Measurements from ENCODE around the gene IQSEC1.
A peak's percentile ranks its signal among the peaks of the same experiment; 100 is the strongest.

Gene IQSEC1

DNA sequence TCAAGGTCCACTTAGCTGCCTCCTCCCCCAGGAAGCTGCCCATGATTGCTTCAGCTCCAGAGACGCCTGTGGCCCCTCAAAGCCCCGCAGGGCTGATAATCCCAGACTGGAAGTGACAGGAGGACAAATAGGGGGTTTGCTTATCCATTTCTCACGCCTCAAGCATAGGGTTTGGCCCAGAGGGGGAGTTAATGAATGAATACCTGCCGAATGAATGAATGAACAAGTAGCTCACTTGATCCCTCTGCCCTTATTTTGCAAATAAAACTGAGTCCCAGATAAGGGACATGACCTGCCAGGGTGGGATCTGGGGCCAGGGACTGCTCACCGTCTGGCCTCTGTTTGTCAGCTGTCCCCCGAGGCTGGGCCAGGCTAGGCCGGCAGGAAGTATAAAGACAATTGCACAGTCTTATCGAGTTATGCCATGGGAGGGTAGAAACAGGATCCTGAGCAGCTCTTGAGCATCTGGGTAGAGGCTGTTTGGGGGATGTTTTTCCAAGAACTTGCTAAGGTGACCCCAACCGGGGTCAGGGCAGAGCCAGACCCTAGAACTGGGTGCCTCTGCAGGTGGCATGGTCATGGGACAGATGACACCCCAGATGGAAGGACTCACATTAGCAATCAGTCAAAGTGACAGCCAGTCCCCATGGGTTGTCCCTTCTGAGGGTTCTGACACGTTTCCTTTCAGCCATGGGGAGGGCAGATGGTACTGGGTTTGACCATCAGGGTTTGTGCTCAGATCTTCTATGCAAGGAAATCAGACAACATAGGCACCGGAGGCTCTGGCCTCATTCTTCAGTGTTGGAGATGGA lies 45.0 kb downstream of the IQSEC1 start:
- Histone ChIP-seq H3K9me3 (replicated peaks in 1 of 2; ENCODE audit: control insufficient read depth in 2 of 2, insufficient read depth in 1 of 2, low read depth in 1 of 2, low read length in 2 of 2) (no peaks in the 10 kb centered on the region), H3K4ac (ENCODE audit: low read length) (no peak overlapping the region), H3K27me3 (ENCODE audit: control insufficient read depth in 3 of 3, insufficient read depth in 3 of 3, low read depth in 1 of 3, low read length in 3 of 3) (no peaks in the 10 kb centered on the region), H2BK12ac (ENCODE audit: low read length) (no peak overlapping the region), H3K36me3 (replicated peaks in 1 of 2; ENCODE audit: control insufficient read depth in 2 of 2, insufficient read depth in 2 of 2, low read length in 2 of 2) (no peaks in the 10 kb centered on the region), H2AK5ac (ENCODE audit: low read depth, low read length) (no peak overlapping the region), H3K4me1 (ENCODE audit: control insufficient read depth in 2 of 2, insufficient read depth in 1 of 2, low read depth in 1 of 2, low read length in 2 of 2) (peaks cover 6 to 12% of the 10 kb centered on the region in 2 donors), H4K8ac (ENCODE audit: low read depth, low read length) (no peak overlapping the region), H3K23ac (ENCODE audit: low read depth, low read length, poor library complexity) (no peak overlapping the region), H3K9ac (ENCODE audit: low read depth, low read length, poor library complexity) (no peak overlapping the region), H3K4me2 (ENCODE audit: insufficient read depth, low read length, poor library complexity, severe bottlenecking) (no peak overlapping the region), H3K4me3 (ENCODE audit: low read length in 2 of 2) (no peak overlapping the region), H2BK15ac (ENCODE audit: low read length) (peak overlapping the region; percentile 15), H2BK120ac (ENCODE audit: low read depth, low read length) (no peak overlapping the region), H4K91ac (ENCODE audit: low read depth, low read length, poor library complexity) (no peak overlapping the region), H3K79me1 (ENCODE audit: low read depth, low read length) (no peaks in the 10 kb centered on the region), H3K18ac (ENCODE audit: low read length) (peak overlapping the region; percentile 23), H2AFZ (ENCODE audit: low read length) (no peak overlapping the region), H2BK5ac (ENCODE audit: low read length) (no peak overlapping the region), H3K27ac (replicated peaks; ENCODE audit: low read length) (no peak overlapping the region), H3K14ac (ENCODE audit: low read length) (no peak overlapping the region)
- no CpG with 5 or more reads among the region's 11 CpGs for WGBS, 2 donors (ENCODE audit: extremely low coverage in 2 of 2, insufficient read length in 2 of 2, insufficient replicate concordance in 1 of 2)
- DNase-seq (ENCODE audit: low spot score) = no peak

DNA sequence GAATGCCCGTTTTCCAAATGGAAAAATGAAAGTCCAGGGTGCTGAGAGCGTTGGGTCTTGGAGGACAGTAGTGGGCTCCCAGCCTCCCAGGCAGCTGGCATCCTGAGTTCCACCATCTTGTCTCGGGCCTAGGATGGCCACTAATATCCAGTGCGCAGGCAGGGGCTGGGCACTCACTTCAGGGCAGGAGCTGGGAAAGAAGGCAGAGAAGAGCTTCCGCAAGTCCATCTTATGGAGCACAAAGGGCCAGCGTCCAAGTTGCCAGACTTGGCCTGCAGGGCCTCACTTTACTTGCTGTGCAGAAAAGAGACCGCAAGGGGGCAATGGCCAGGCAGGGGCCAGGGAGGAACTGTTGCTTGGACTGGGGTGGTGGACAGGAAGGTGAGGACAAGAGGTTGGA lies 46.1 kb downstream of the IQSEC1 start:
- Histone ChIP-seq H3K27me3 (ENCODE audit: control insufficient read depth in 3 of 3, insufficient read depth in 3 of 3, low read depth in 1 of 3, low read length in 3 of 3) (no peaks in the 10 kb centered on the region), H3K79me1 (ENCODE audit: low read depth, low read length) (no peaks in the 10 kb centered on the region), H3K18ac (ENCODE audit: low read length) (peak overlapping the region; percentile 6), H3K14ac (ENCODE audit: low read length) (no peak overlapping the region), H2BK15ac (ENCODE audit: low read length) (no peak overlapping the region), H3K9me3 (replicated peaks in 1 of 2; ENCODE audit: control insufficient read depth in 2 of 2, insufficient read depth in 1 of 2, low read depth in 1 of 2, low read length in 2 of 2) (no peaks in the 10 kb centered on the region), H2AK5ac (ENCODE audit: low read depth, low read length) (peak overlapping the region; percentile 24), H2AFZ (ENCODE audit: low read length) (no peak overlapping the region), H2BK120ac (ENCODE audit: low read depth, low read length) (no peak overlapping the region), H4K91ac (ENCODE audit: low read depth, low read length, poor library complexity) (no peak overlapping the region), H2BK12ac (ENCODE audit: low read length) (no peak overlapping the region), H3K27ac (replicated peaks; ENCODE audit: low read length) (no peak overlapping the region), H4K8ac (ENCODE audit: low read depth, low read length) (no peak overlapping the region), H3K4me3 (ENCODE audit: low read length in 2 of 2) (no peak overlapping the region), H3K4me2 (ENCODE audit: insufficient read depth, low read length, poor library complexity, severe bottlenecking) (no peak overlapping the region), H3K23ac (ENCODE audit: low read depth, low read length, poor library complexity) (no peak overlapping the region), H2BK5ac (ENCODE audit: low read length) (no peak overlapping the region), H3K36me3 (replicated peaks in 1 of 2; ENCODE audit: control insufficient read depth in 2 of 2, insufficient read depth in 2 of 2, low read length in 2 of 2) (no peaks in the 10 kb centered on the region), H3K4me1 (ENCODE audit: control insufficient read depth in 2 of 2, insufficient read depth in 1 of 2, low read depth in 1 of 2, low read length in 2 of 2) (peaks cover 14 to 18% of the 10 kb centered on the region in 2 donors), H3K9ac (ENCODE audit: low read depth, low read length, poor library complexity) (no peak overlapping the region), H3K4ac (ENCODE audit: low read length) (no peak overlapping the region)
- DNase-seq (ENCODE audit: low spot score) = no peak
- WGBS, 2 donors (ENCODE audit: extremely low coverage in 2 of 2, insufficient read length in 2 of 2, insufficient replicate concordance in 1 of 2) = no CpG with 5 or more reads among the region's 7 CpGs

DNA sequence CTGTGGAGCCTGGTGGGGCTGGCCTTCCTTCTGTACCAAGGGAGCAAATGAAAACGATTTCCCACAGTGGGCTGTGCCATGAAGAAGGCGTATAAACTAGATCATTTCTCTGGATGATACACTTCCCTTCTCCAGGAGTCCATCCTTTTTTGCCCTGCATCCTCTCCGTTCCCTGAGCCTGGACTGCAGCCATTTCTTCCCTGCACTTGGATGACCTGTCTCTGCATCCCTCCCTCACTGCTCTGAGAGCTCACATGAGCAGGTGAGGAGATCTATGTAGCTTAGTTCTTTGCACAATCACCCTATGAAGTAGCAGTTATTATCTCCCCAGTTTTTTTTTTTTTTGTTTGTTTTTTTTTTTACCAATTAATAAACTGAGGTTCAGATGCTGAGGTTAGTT lies 46.7 kb downstream of the IQSEC1 start:
- Histone ChIP-seq H2AFZ (ENCODE audit: low read length) (no peak overlapping the region), H3K9ac (ENCODE audit: low read depth, low read length, poor library complexity) (no peak overlapping the region), H4K8ac (ENCODE audit: low read depth, low read length) (no peak overlapping the region), H3K36me3 (replicated peaks in 1 of 2; ENCODE audit: control insufficient read depth in 2 of 2, insufficient read depth in 2 of 2, low read length in 2 of 2) (no peaks in the 10 kb centered on the region), H3K27ac (replicated peaks; ENCODE audit: low read length) (no peak overlapping the region), H2BK15ac (ENCODE audit: low read length) (no peak overlapping the region), H3K23ac (ENCODE audit: low read depth, low read length, poor library complexity) (no peak overlapping the region), H4K91ac (ENCODE audit: low read depth, low read length, poor library complexity) (no peak overlapping the region), H3K18ac (ENCODE audit: low read length) (no peak overlapping the region), H3K9me3 (replicated peaks in 1 of 2; ENCODE audit: control insufficient read depth in 2 of 2, insufficient read depth in 1 of 2, low read depth in 1 of 2, low read length in 2 of 2) (no peaks in the 10 kb centered on the region), H3K4me1 (ENCODE audit: control insufficient read depth in 2 of 2, insufficient read depth in 1 of 2, low read depth in 1 of 2, low read length in 2 of 2) (peaks cover 20 to 23% of the 10 kb centered on the region in 2 donors), H3K4me3 (ENCODE audit: low read length in 2 of 2) (no peak overlapping the region), H2BK120ac (ENCODE audit: low read depth, low read length) (no peak overlapping the region), H3K27me3 (ENCODE audit: control insufficient read depth in 3 of 3, insufficient read depth in 3 of 3, low read depth in 1 of 3, low read length in 3 of 3) (no peaks in the 10 kb centered on the region), H2BK5ac (ENCODE audit: low read length) (no peak overlapping the region), H3K4me2 (ENCODE audit: insufficient read depth, low read length, poor library complexity, severe bottlenecking) (no peak overlapping the region), H3K4ac (ENCODE audit: low read length) (no peak overlapping the region), H2AK5ac (ENCODE audit: low read depth, low read length) (no peak overlapping the region), H2BK12ac (ENCODE audit: low read length) (no peak overlapping the region), H3K79me1 (ENCODE audit: low read depth, low read length) (no peaks in the 10 kb centered on the region), H3K14ac (ENCODE audit: low read length) (no peak overlapping the region)
- WGBS, 2 donors (ENCODE audit: extremely low coverage in 2 of 2, insufficient read length in 2 of 2, insufficient replicate concordance in 1 of 2) = no CpG with 5 or more reads among the region's 3 CpGs
- DNase-seq (ENCODE audit: low spot score) = no peak

DNA sequence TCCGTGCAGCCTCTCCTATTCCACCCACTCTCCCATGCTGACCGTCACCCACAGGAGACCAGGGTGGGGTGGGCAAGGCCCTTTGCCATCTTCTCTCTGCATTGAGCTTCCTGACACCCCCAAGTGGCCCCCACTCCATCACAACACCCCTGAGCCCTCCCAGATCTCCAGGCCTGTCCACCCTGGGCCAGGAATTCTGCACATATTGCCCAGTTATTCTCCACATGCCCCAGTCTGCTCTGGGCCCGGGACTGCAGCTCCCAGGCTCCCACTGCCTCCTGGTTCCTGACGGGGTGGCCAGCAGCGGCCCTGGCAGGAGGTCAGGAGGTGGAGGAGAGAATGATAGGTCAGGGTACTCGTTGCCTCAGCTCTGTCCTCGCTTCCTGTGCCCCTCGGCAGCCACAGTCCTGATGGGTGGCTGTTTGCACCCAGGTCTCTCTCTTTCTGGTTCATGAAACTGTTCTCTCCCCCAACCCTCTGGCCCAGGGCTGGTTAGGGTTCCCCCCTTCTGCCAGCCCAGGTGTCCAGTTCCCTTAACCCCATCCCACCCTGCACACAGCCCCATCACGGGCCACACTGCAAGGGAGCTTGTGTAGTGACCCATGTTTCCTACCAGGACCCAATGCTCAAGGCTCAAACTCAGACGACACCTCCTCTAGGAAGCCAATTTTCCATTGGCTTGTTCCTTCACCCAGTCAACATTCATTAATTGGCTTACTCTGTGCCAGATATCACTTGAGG lies 47.3 kb downstream of the IQSEC1 start:
- Histone ChIP-seq H4K91ac (ENCODE audit: low read depth, low read length, poor library complexity) (no peak overlapping the region), H3K27ac (replicated peaks; ENCODE audit: low read length) (no peak overlapping the region), H2BK120ac (ENCODE audit: low read depth, low read length) (no peak overlapping the region), H3K27me3 (ENCODE audit: control insufficient read depth in 3 of 3, insufficient read depth in 3 of 3, low read depth in 1 of 3, low read length in 3 of 3) (no peaks in the 10 kb centered on the region), H3K4me2 (ENCODE audit: insufficient read depth, low read length, poor library complexity, severe bottlenecking) (no peak overlapping the region), H3K36me3 (replicated peaks in 1 of 2; ENCODE audit: control insufficient read depth in 2 of 2, insufficient read depth in 2 of 2, low read length in 2 of 2) (no peaks in the 10 kb centered on the region), H3K9me3 (replicated peaks in 1 of 2; ENCODE audit: control insufficient read depth in 2 of 2, insufficient read depth in 1 of 2, low read depth in 1 of 2, low read length in 2 of 2) (no peaks in the 10 kb centered on the region), H3K23ac (ENCODE audit: low read depth, low read length, poor library complexity) (no peak overlapping the region), H3K4ac (ENCODE audit: low read length) (no peak overlapping the region), H3K9ac (ENCODE audit: low read depth, low read length, poor library complexity) (no peak overlapping the region), H3K4me3 (ENCODE audit: low read length in 2 of 2) (no peak overlapping the region), H2BK12ac (ENCODE audit: low read length) (no peak overlapping the region), H4K8ac (ENCODE audit: low read depth, low read length) (no peak overlapping the region), H3K4me1 (ENCODE audit: control insufficient read depth in 2 of 2, insufficient read depth in 1 of 2, low read depth in 1 of 2, low read length in 2 of 2) (peaks cover 25 to 27% of the 10 kb centered on the region in 2 donors), H3K79me1 (ENCODE audit: low read depth, low read length) (no peaks in the 10 kb centered on the region), H2AK5ac (ENCODE audit: low read depth, low read length) (peak overlapping the region; percentile 7), H2BK15ac (ENCODE audit: low read length) (peak overlapping the region; percentile 62), H3K14ac (ENCODE audit: low read length) (peak overlapping the region; percentile 50), H2AFZ (ENCODE audit: low read length) (no peak overlapping the region), H3K18ac (ENCODE audit: low read length) (no peak overlapping the region), H2BK5ac (ENCODE audit: low read length) (no peak overlapping the region)
- no peak for DNase-seq (ENCODE audit: low spot score)
- WGBS, 2 donors (ENCODE audit: extremely low coverage in 2 of 2, insufficient read length in 2 of 2, insufficient replicate concordance in 1 of 2) = no CpG with 5 or more reads among the region's 10 CpGs
